ENCODE data around the gene ABCA10.

DNA sequence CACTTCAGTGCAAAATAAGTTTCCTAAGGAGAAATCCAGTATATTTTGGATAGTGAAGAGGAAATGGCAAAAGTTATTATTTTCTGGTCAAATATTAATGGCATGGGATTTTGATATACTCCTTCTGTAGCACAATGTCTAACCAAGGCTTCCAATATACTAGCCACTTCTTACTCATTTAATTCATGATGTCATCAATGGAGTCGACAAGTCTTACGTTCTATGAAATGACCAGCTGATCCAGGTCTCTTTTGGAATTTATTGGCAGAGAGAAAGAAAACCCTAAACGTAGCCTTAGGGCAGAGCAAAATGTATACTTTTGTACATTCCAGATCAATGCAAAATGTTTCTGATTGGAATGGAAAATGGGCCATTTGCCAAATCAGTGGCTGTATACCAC, 8.3 kb upstream of the ABCA10 start:
- TF ChIP-seq, protein P1, sequence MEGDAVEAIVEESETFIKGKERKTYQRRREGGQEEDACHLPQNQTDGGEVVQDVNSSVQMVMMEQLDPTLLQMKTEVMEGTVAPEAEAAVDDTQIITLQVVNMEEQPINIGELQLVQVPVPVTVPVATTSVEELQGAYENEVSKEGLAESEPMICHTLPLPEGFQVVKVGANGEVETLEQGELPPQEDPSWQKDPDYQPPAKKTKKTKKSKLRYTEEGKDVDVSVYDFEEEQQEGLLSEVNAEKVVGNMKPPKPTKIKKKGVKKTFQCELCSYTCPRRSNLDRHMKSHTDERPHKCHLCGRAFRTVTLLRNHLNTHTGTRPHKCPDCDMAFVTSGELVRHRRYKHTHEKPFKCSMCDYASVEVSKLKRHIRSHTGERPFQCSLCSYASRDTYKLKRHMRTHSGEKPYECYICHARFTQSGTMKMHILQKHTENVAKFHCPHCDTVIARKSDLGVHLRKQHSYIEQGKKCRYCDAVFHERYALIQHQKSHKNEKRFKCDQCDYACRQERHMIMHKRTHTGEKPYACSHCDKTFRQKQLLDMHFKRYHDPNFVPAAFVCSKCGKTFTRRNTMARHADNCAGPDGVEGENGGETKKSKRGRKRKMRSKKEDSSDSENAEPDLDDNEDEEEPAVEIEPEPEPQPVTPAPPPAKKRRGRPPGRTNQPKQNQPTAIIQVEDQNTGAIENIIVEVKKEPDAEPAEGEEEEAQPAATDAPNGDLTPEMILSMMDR (conservative IDR thresholded peaks at IDR 0.05; ENCODE audit: low read depth, low read length) = no peak
- no peak for TF ChIP-seq EZH2 (IDR thresholded peaks at IDR 0.05; ENCODE audit: low read length, unreplicated experiment)
